K562 (cell line): Measurements from ENCODE around the gene CSMD2.

Experiments used
- AFF4 ChIP-seq: sonication (generic); formaldehyde crosslinking; IDR thresholded peaks from 2 replicates; pipeline ENCODE4 v1.8.0; 2023; ENCODE audit warnings: mild to moderate bottlenecking, missing genetic modification reagents
- JUND ChIP-seq, 2 experiments: IDR thresholded peaks; 2 replicates in 1 of 2; 3 replicates in 1 of 2; pipeline ENCODE4 v1.6.1; 2011; ENCODE audit warnings: borderline replicate concordance in 2 of 2, low read depth in 2 of 2, low read length in 2 of 2, improper control_type of control experiment in 1 of 2, missing biosample characterization in 1 of 2, missing genetic modification characterization in 1 of 2, missing genetic modification reagents in 1 of 2
- LARP7 ChIP-seq: fragments of 450-650 bp; IDR thresholded peaks from 2 replicates; pipeline ENCODE4 v1.6.1; 2016
- POLR2AphosphoS5 ChIP-seq: IDR thresholded peaks from 2 replicates; pipeline ENCODE4 v1.6.1; 2011; ENCODE audit warnings: mild to moderate bottlenecking, low read depth, low read length, moderate library complexity; ENCODE audit not compliant: control insufficient read depth, insufficient read depth
- SMAD4 ChIP-seq: fragments of 250-450 bp; sonication (Bioruptor Pico); conservative IDR thresholded peaks from 2 replicates; pipeline ENCODE4 v1.8.0; 2021; ENCODE audit warnings: inconsistent platforms, mild to moderate bottlenecking, moderate library complexity
- THAP7 ChIP-seq: fragments of 250-450 bp; sonication (Bioruptor Pico); IDR thresholded peaks from 2 replicates; pipeline ENCODE4 v1.5.0; 2021
- TF ChIP-seq, protein P1 (sequence below), 2 experiments: IDR thresholded peaks; 2 replicates each; pipeline ENCODE4 v1.6.1; 2011; ENCODE audit warnings: borderline replicate concordance in 1 of 2, control low read depth in 1 of 2, low read depth in 1 of 2, low read length in 1 of 2, mild to moderate bottlenecking in 1 of 2, mixed read lengths in 1 of 2, moderate library complexity in 1 of 2; ENCODE audit not compliant: insufficient read depth in 1 of 2, insufficient read length in 1 of 2, poor library complexity in 1 of 2, severe bottlenecking in 1 of 2; ENCODE audit errors: extremely low read depth in 1 of 2
- TF ChIP-seq, protein P2 (sequence below): sonication (generic); formaldehyde crosslinking; IDR thresholded peaks from 2 replicates; pipeline ENCODE4 v1.8.0; 2022; ENCODE audit warnings: mild to moderate bottlenecking, missing genetic modification reagents

DNA sequence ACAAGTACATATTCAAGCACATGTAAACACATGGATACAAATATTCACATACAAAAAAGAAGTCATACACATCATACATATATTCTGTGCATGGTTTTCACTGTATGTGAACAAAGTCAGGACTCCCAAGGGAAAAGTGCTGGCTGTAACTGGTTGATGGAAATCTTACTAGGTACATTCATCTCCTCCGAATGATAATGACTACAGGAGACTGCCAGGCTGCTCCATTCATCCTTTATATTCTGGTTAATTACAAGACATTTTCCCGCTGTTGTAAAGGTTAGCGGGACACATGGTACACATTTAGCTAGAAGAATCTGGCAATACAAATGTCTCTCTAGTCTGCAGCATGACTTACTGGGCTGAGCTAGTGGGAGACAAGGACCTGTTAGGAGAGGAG lies 327.4 kb downstream of the CSMD2 start:
- TF ChIP-seq, protein P1, sequence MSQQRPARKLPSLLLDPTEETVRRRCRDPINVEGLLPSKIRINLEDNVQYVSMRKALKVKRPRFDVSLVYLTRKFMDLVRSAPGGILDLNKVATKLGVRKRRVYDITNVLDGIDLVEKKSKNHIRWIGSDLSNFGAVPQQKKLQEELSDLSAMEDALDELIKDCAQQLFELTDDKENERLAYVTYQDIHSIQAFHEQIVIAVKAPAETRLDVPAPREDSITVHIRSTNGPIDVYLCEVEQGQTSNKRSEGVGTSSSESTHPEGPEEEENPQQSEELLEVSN (IDR thresholded peaks at IDR 0.05; ENCODE audit: borderline replicate concordance in 1 of 2, extremely low read depth in 1 of 2, insufficient read depth in 1 of 2, insufficient read length in 1 of 2, low read depth in 1 of 2, low read length in 1 of 2, poor library complexity in 1 of 2, severe bottlenecking in 1 of 2): no peak
- TF ChIP-seq JUND (IDR thresholded peaks at IDR 0.05; ENCODE audit: borderline replicate concordance, low read depth, low read length) (no peak), JUND (tag; IDR thresholded peaks at IDR 0.05; ENCODE audit: borderline replicate concordance, low read depth, low read length) (no peak), THAP7 (CRISPR knock-in tag) (no peak), AFF4 (CRISPR knock-in tag) (no peak), POLR2AphosphoS5 (no peak), SMAD4 (CRISPR knock-in tag) (no peak), LARP7 (no peak)
- TF ChIP-seq, protein P2, sequence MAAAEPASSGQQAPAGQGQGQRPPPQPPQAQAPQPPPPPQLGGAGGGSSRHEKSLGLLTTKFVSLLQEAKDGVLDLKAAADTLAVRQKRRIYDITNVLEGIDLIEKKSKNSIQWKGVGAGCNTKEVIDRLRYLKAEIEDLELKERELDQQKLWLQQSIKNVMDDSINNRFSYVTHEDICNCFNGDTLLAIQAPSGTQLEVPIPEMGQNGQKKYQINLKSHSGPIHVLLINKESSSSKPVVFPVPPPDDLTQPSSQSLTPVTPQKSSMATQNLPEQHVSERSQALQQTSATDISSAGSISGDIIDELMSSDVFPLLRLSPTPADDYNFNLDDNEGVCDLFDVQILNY (CRISPR knock-in tag): no peak
